Neural cell (in vitro differentiated cells): ENCODE measurements around the gene DUSP2.

Experiments
- EP300 ChIP-seq: fragments of 450-650 bp; conservative IDR thresholded peaks from 2 replicates; pipeline ENCODE4 v1.6.1; 2014; ENCODE audit warnings: antibody characterized with exemption, mild to moderate bottlenecking, moderate library complexity; ENCODE audit not compliant: poor library complexity, severe bottlenecking
- EZH2 ChIP-seq: fragments of 200-600, 300-800 bp; shearing (Covaris generic), sonication (generic); IDR thresholded peaks from 2 replicates; pipeline ENCODE4 v1.6.1; 2014; ENCODE audit warnings: antibody characterized with exemption, low read length, borderline replicate concordance, mild to moderate bottlenecking; ENCODE audit not compliant: insufficient read depth, poor library complexity, severe bottlenecking
- MXI1 ChIP-seq: fragments of 450-650 bp; conservative IDR thresholded peaks from 2 replicates; pipeline ENCODE4 v1.6.1; 2014; ENCODE audit warnings: antibody characterized with exemption, mild to moderate bottlenecking; ENCODE audit not compliant: poor library complexity, severe bottlenecking
- POLR2AphosphoS5 ChIP-seq: IDR thresholded peaks from 2 replicates; pipeline ENCODE4 v1.6.1; 2012
- RAD21 ChIP-seq: fragments of 450-650 bp; conservative IDR thresholded peaks from 2 replicates; pipeline ENCODE4 v1.6.1; 2014; ENCODE audit warnings: antibody characterized with exemption, mild to moderate bottlenecking, moderate library complexity
- SMC3 ChIP-seq: fragments of 450-650 bp; conservative IDR thresholded peaks from 2 replicates; pipeline ENCODE4 v1.6.1; 2014; ENCODE audit warnings: antibody characterized with exemption, mild to moderate bottlenecking, moderate library complexity; ENCODE audit not compliant: poor library complexity
- TAF1 ChIP-seq: IDR thresholded peaks from 2 replicates; pipeline ENCODE4 v1.6.1; 2012; ENCODE audit warnings: low read depth
- TF ChIP-seq, protein P1 (sequence below): fragments of 450-650 bp; IDR thresholded peaks from 2 replicates; pipeline ENCODE4 v1.5.1; 2014; ENCODE audit warnings: antibody characterized with exemption, mild to moderate bottlenecking, moderate library complexity; ENCODE audit not compliant: poor library complexity, severe bottlenecking
- TF ChIP-seq, protein P2 (sequence below): IDR thresholded peaks from 2 replicates; pipeline ENCODE4 v1.6.1; 2012; ENCODE audit warnings: borderline replicate concordance

DNA sequence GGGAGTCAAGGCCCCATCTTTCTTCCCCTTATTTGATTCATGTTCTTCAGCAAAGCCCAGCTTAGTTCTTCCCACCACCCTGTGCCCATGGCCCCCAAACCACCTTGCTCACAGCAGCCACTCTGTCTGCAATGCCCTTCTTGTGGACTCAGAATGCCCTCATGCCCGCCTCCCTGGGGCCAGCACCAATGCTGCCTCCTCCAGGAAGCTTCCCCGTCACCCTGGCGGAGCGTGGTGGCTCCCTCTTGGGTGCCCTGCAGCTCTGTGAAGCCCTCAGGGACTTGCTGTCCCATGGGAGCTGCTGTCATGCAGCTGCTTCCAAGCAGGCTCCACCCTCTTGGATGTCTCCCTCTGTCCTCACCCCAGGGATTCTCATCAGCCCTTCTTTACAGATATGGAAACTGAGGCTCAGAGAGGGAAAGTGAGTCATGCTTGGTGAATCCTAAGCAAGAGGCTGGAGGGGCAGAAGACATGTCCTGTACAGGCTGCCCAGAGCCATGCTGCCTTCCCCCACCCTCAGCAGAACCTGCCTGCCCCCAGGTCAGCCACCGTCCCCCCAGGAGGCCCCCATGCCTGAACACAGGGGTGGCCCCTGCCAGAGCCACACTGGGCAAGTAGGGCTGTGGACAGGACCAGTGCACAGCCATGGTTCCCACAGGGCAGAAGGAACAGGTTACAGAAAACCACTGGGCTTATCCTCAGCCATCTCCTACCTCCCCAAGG, 11.8 kb upstream of the DUSP2 start:
- TF ChIP-seq EZH2 (no peak), POLR2AphosphoS5 (no peak), TAF1 (no peak), RAD21 (no peak), EP300 (no peak), SMC3 (no peak), MXI1 (no peak)
- TF ChIP-seq, protein P1, sequence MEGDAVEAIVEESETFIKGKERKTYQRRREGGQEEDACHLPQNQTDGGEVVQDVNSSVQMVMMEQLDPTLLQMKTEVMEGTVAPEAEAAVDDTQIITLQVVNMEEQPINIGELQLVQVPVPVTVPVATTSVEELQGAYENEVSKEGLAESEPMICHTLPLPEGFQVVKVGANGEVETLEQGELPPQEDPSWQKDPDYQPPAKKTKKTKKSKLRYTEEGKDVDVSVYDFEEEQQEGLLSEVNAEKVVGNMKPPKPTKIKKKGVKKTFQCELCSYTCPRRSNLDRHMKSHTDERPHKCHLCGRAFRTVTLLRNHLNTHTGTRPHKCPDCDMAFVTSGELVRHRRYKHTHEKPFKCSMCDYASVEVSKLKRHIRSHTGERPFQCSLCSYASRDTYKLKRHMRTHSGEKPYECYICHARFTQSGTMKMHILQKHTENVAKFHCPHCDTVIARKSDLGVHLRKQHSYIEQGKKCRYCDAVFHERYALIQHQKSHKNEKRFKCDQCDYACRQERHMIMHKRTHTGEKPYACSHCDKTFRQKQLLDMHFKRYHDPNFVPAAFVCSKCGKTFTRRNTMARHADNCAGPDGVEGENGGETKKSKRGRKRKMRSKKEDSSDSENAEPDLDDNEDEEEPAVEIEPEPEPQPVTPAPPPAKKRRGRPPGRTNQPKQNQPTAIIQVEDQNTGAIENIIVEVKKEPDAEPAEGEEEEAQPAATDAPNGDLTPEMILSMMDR = no peak
- TF ChIP-seq, protein P2, sequence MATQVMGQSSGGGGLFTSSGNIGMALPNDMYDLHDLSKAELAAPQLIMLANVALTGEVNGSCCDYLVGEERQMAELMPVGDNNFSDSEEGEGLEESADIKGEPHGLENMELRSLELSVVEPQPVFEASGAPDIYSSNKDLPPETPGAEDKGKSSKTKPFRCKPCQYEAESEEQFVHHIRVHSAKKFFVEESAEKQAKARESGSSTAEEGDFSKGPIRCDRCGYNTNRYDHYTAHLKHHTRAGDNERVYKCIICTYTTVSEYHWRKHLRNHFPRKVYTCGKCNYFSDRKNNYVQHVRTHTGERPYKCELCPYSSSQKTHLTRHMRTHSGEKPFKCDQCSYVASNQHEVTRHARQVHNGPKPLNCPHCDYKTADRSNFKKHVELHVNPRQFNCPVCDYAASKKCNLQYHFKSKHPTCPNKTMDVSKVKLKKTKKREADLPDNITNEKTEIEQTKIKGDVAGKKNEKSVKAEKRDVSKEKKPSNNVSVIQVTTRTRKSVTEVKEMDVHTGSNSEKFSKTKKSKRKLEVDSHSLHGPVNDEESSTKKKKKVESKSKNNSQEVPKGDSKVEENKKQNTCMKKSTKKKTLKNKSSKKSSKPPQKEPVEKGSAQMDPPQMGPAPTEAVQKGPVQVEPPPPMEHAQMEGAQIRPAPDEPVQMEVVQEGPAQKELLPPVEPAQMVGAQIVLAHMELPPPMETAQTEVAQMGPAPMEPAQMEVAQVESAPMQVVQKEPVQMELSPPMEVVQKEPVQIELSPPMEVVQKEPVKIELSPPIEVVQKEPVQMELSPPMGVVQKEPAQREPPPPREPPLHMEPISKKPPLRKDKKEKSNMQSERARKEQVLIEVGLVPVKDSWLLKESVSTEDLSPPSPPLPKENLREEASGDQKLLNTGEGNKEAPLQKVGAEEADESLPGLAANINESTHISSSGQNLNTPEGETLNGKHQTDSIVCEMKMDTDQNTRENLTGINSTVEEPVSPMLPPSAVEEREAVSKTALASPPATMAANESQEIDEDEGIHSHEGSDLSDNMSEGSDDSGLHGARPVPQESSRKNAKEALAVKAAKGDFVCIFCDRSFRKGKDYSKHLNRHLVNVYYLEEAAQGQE = no peak
